HL-60 (cell line): Measurements from ENCODE around the gene RPIA.

Source experiments
- CTCF ChIP-seq: IDR thresholded peaks from one replicate; pipeline ENCODE4 v1.5.1; 2011; ENCODE audit warnings: low read length, control low read depth, inconsistent platforms; ENCODE audit not compliant: insufficient read depth
- POLR2AphosphoS5 ChIP-seq: IDR thresholded peaks from 2 replicates; pipeline ENCODE4 v1.6.1; 2012; ENCODE audit warnings: low read depth
- REST ChIP-seq: IDR thresholded peaks from 2 replicates; pipeline ENCODE4 v1.6.1; 2012; ENCODE audit warnings: low read depth; ENCODE audit not compliant: insufficient replicate concordance

- TF ChIP-seq CTCF (no peak), REST (no peak), POLR2AphosphoS5 (no peak)
Observed at GRCh38 chr2:88680266-88680902, 11.1 kb upstream of the RPIA start.
